Spleen (tissue), 11 donors: Measurements from ENCODE around the gene TRPV5. TPM values are rescaled to one million over a fixed set of nuclear protein-coding genes. Genes with fewer than 3 reads are reported as not detected.

ENCODE experiments used
- DNase-seq: peaks from one replicate; pipeline ENCODE4 v3.0.0-alpha.2; 2020
- H3K27ac ChIP-seq, 8 donors: fragments of 200-600 bp; sonication (generic) in 7 of 8; 1 replicate in 4 of 8; 2 replicates in 4 of 8; pipeline versions ENCODE4 v1.5.0 to v1.8.0; 2016 to 2021; ENCODE audit warnings: inconsistent platforms in 4 of 8, mild to moderate bottlenecking in 4 of 8, moderate library complexity in 1 of 8
- H3K27me3 ChIP-seq, 7 donors: fragments of 200-600 bp; sonication (generic) in 6 of 7; replicated peaks in 1 of 7; 1 replicate in 4 of 7; 2 replicates in 3 of 7; pipeline versions ENCODE4 v1.5.0 to v1.8.0; 2016 to 2021; ENCODE audit warnings: inconsistent platforms in 3 of 7, mild to moderate bottlenecking in 1 of 7
- H3K36me3 ChIP-seq, 6 donors: fragments of 200-600 bp; sonication (generic) in 5 of 6; 1 replicate in 4 of 6; 2 replicates in 2 of 6; pipeline versions ENCODE4 v1.5.0 to v1.8.0; 2016 to 2021; ENCODE audit warnings: inconsistent platforms in 2 of 6
- H3K4me1 ChIP-seq, 6 donors: fragments of 200-600 bp; sonication (generic) in 5 of 6; 1 replicate in 3 of 6; 2 replicates in 3 of 6; pipeline versions ENCODE4 v1.5.0 to v1.8.0; 2016 to 2021; ENCODE audit warnings: inconsistent platforms in 3 of 6
- H3K4me3 ChIP-seq, 8 donors: fragments of 200-600 bp; sonication (generic) in 7 of 8; 1 replicate in 4 of 8; 2 replicates in 4 of 8; pipeline versions ENCODE4 v1.5.0 to v1.8.0; 2016 to 2021; ENCODE audit warnings: inconsistent platforms in 4 of 8, mild to moderate bottlenecking in 4 of 8, moderate library complexity in 2 of 8
- H3K9me3 ChIP-seq, 8 donors: fragments of 200-600 bp; sonication (generic) in 7 of 8; 1 replicate in 4 of 8; 2 replicates in 4 of 8; pipeline versions ENCODE4 v1.5.0 to v1.8.0; 2016 to 2021; ENCODE audit warnings: inconsistent platforms in 4 of 8
- CTCF ChIP-seq, 11 experiments: fragments of 200-600 bp in 7 of 11; fragments of 450-650 bp in 4 of 11; sonication (generic) in 4 of 11; IDR thresholded peaks in 8 of 11; conservative IDR thresholded peaks in 3 of 11; 1 replicate in 7 of 11; 2 replicates in 4 of 11; pipeline versions ENCODE4 v1.4.0 to v1.8.0; 2016 to 2021; ENCODE audit warnings: antibody characterized with exemption in 11 of 11, inconsistent platforms in 4 of 11, mild to moderate bottlenecking in 1 of 11
- POLR2A ChIP-seq, 3 donors: fragments of 450-650 bp; IDR thresholded peaks; one replicate each; pipeline ENCODE4 v1.5.1; 2017; ENCODE audit warnings: antibody characterized with exemption in 3 of 3, mild to moderate bottlenecking in 1 of 3
- POLR2AphosphoS5 ChIP-seq, 3 donors: sonication (generic); formaldehyde crosslinking; IDR thresholded peaks; one replicate each; pipeline ENCODE4 v1.5.1; 2017; ENCODE audit warnings: antibody characterized with exemption in 3 of 3
- WGBS, 5 donors: extraction: QIAGEN DNeasy Blood & Tissue Kit in 3 of 5; methylation state at CpG; one replicate each; pipeline versions ENCODE4 v1.1.5 to v1.1.7; 2013 to 2018; 5-methylcytosine and 5-hydroxymethylcytosine counted together
- intact Hi-C: fragments of 100-400 bp; cut with DNase I; formaldehyde crosslinking; loops from one replicate; pipeline ENCODE4 v1.15.0; 2023; ENCODE audit warnings: low total_unique reads
- polyA plus RNA-seq, 3 donors: library from polyadenylated mRNA; stranded (reverse); fragments of 200-250 nt; gene quantifications; one replicate each; pipeline ENCODE4 v1.2.1, GENCODE V29; 2013
- total RNA-seq, 7 donors: library from RNA; depleted of rRNA in 3 of 7; stranded (reverse); fragments of >200 nt in 3 of 7; fragmentation: NEBNext Ultra II Directional in 4 of 7; extraction: Animal tissue kit (Norgen Biotek cat#: 25700) in 4 of 7; gene quantifications; one replicate each; pipeline versions ENCODE4 v1.1.0 to v1.2.1, GENCODE V29; 2016 to 2021
- donor health status: healthy with polysubstance abuse.
- donor health status: DM: no; HTN: no; CAD: no; lungs with moderate emphysema.
- donor health status: DM: no; HTN: no; CAD: no.
- donor health status: Bipolar disorder and iron deficiency.
- donor health status: healthy.
- donor health status: DM: no; HTN: no; CAD: no.
- donor health status: DM: yes; HTN: yes; CAD: no.

TRPV5 gene
- total and polyA plus RNA-seq, 10 donors, result 0.02 to 0.20 (median 0.03) TPM; not detected in 7

GRCh38 chr7:142884286-142884640 lies 49.3 kb downstream of the TRPV5 start:
- intact Hi-C loops, result no loop called here

GRCh38 chr7:142883571-142884285 lies 49.8 kb downstream of the TRPV5 start:
- WGBS, 5 donors, result 83 to 88% (median 86%) methylated on average over 7 of the region's 7 CpGs
- DNase-seq, result no peak
- no peak overlapping the region for H3K27ac ChIP-seq
- H3K4me3 ChIP-seq, result no peak overlapping the region
- H3K9me3 ChIP-seq, result no peaks in the 10 kb centered on the region
- H3K36me3 ChIP-seq, result no peaks in the 10 kb centered on the region
- TF ChIP-seq POLR2A (IDR thresholded peaks at IDR 0.05) (no peak), CTCF (IDR thresholded peaks at IDR 0.05 in 8 of 11, conservative IDR thresholded peaks at IDR 0.05 in 3 of 11) (no peak), POLR2AphosphoS5 (IDR thresholded peaks at IDR 0.05) (no peak)
- intact Hi-C loops, result no loop called here
- peaks cover 0 to 28% (median 0%) of the 10 kb centered on the region in 7 donors for H3K27me3 ChIP-seq
- H3K4me1 ChIP-seq, result peaks cover 0 to 5% (median 0%) of the 10 kb centered on the region in 6 donors

More at GRCh38 chr7:142884286-142884640, 49.3 kb downstream of the TRPV5 start:
- Histone ChIP-seq H3K4me1 (peaks cover 0 to 5% (median 0%) of the 10 kb centered on the region in 6 donors), H3K27ac (no peak overlapping the region), H3K27me3 (peaks cover 0 to 33% (median 0%) of the 10 kb centered on the region in 7 donors), H3K36me3 (no peaks in the 10 kb centered on the region), H3K9me3 (no peaks in the 10 kb centered on the region), H3K4me3 (no peak overlapping the region)
- TF ChIP-seq CTCF (IDR thresholded peaks at IDR 0.05 in 8 of 11, conservative IDR thresholded peaks at IDR 0.05 in 3 of 11) (no peak), POLR2A (IDR thresholded peaks at IDR 0.05) (no peak), POLR2AphosphoS5 (IDR thresholded peaks at IDR 0.05) (no peak)
- DNase-seq, result peak; percentile 41
- WGBS, 5 donors, result 59 to 81% (median 72%) methylated on average over 4 of the region's 4 CpGs

GRCh38 chr7:142883145-142883544 lies 50.4 kb downstream of the TRPV5 start:
- Histone ChIP-seq H3K9me3 (no peaks in the 10 kb centered on the region), H3K4me3 (no peak overlapping the region), H3K36me3 (no peaks in the 10 kb centered on the region), H3K27ac (no peak overlapping the region), H3K4me1 (peaks cover 0 to 5% (median 0%) of the 10 kb centered on the region in 6 donors), H3K27me3 (peaks cover 0 to 26% (median 0%) of the 10 kb centered on the region in 7 donors)
- WGBS, 5 donors, result 87 to 91% (median 88%) methylated on average over 10 of the region's 10 CpGs
- intact Hi-C loops, result no loop called here
- DNase-seq, result no peak
- TF ChIP-seq POLR2AphosphoS5 (IDR thresholded peaks at IDR 0.05) (no peak), CTCF (IDR thresholded peaks at IDR 0.05 in 8 of 11, conservative IDR thresholded peaks at IDR 0.05 in 3 of 11) (no peak), POLR2A (IDR thresholded peaks at IDR 0.05) (no peak)

GRCh38 chr7:142882338-142882678 lies 51.2 kb downstream of the TRPV5 start:
- Histone ChIP-seq H3K27ac (no peak overlapping the region), H3K27me3 (peaks cover 0 to 28% (median 0%) of the 10 kb centered on the region in 7 donors), H3K36me3 (no peaks in the 10 kb centered on the region), H3K9me3 (no peaks in the 10 kb centered on the region), H3K4me1 (peaks cover 0 to 5% (median 0%) of the 10 kb centered on the region in 6 donors), H3K4me3 (no peak overlapping the region)
- no peak for DNase-seq
- TF ChIP-seq POLR2A (IDR thresholded peaks at IDR 0.05) (no peak), POLR2AphosphoS5 (IDR thresholded peaks at IDR 0.05) (no peak), CTCF (IDR thresholded peaks at IDR 0.05 in 8 of 11, conservative IDR thresholded peaks at IDR 0.05 in 3 of 11) (no peak)
- intact Hi-C loops, result no loop called here
- WGBS, 5 donors, result 77 to 91% (median 88%) methylated on average over 5 of the region's 5 CpGs
